ENCODE results near the gene TRIM37. TPM values are rescaled to one million over a fixed set of nuclear protein-coding genes. Genes with fewer than 3 reads are reported as not detected.
A peak's percentile ranks its signal among the peaks of the same experiment; 100 is the strongest.
"Not testable (repeated sequence)": the region's sequence is repeated elsewhere in the genome, so short reads cannot be mapped to it uniquely, and the experiment has no call there.

Gene TRIM37
- polyA plus RNA-seq, 1 experiment: 20.9 TPM

GRCh38 chr17:58969156-58969555 is 137.5 kb downstream of the TRIM37 start:
- TF ChIP-seq CTCF (IDR thresholded peaks at IDR 0.05; ENCODE audit: insufficient read depth, low read depth, low read length): no peak
- DNase-seq (ENCODE audit: low read depth): no peak
- no peaks in the 10 kb centered on the region for H3K27me3 ChIP-seq (ENCODE audit: control insufficient read depth, insufficient read depth, low read length)
- POLR2A ChIA-PET: no interaction called here
- no peaks in the 10 kb centered on the region for H3K36me3 ChIP-seq (ENCODE audit: control insufficient read depth, insufficient read depth, low read length)
- CTCF ChIA-PET: no interaction called here
- no peak overlapping the region for H3K4me3 ChIP-seq (ENCODE audit: low read depth, low read length)

- Histone ChIP-seq H3K4me3 (ENCODE audit: low read depth, low read length) (no peak overlapping the region), H3K27me3 (ENCODE audit: control insufficient read depth, insufficient read depth, low read length) (no peaks in the 10 kb centered on the region), H3K36me3 (ENCODE audit: control insufficient read depth, insufficient read depth, low read length) (no peaks in the 10 kb centered on the region)
- no peak for TF ChIP-seq CTCF (IDR thresholded peaks at IDR 0.05; ENCODE audit: insufficient read depth, low read depth, low read length)
- POLR2A ChIA-PET: no interaction called here
- no peak for DNase-seq (ENCODE audit: low read depth)
- CTCF ChIA-PET: no interaction called here
Observed at GRCh38 chr17:58968426-58969061, 138.1 kb downstream of the TRIM37 start.

GRCh38 chr17:58966208-58966607 is 140.5 kb downstream of the TRIM37 start:
- H3K27me3 ChIP-seq (ENCODE audit: control insufficient read depth, insufficient read depth, low read length): no peaks in the 10 kb centered on the region
- no peak for TF ChIP-seq CTCF (IDR thresholded peaks at IDR 0.05; ENCODE audit: insufficient read depth, low read depth, low read length)
- POLR2A ChIA-PET: no interaction called here
- CTCF ChIA-PET: no interaction called here
- no peak for DNase-seq (ENCODE audit: low read depth)
- H3K4me3 ChIP-seq (ENCODE audit: low read depth, low read length): no peak overlapping the region
- H3K36me3 ChIP-seq (ENCODE audit: control insufficient read depth, insufficient read depth, low read length): no peaks in the 10 kb centered on the region

- Histone ChIP-seq H3K27me3 (ENCODE audit: control insufficient read depth, insufficient read depth, low read length) (no peaks in the 10 kb centered on the region), H3K4me3 (ENCODE audit: low read depth, low read length) (no peak overlapping the region), H3K36me3 (ENCODE audit: control insufficient read depth, insufficient read depth, low read length) (no peaks in the 10 kb centered on the region)
- ChIA-PET CTCF (no interaction called here), POLR2A (no interaction called here)
- no peak for DNase-seq (ENCODE audit: low read depth)
- TF ChIP-seq CTCF (IDR thresholded peaks at IDR 0.05; ENCODE audit: insufficient read depth, low read depth, low read length): no peak
Observed at GRCh38 chr17:58965221-58965620, 141.5 kb downstream of the TRIM37 start.

GRCh38 chr17:58960068-58960467 is 146.6 kb downstream of the TRIM37 start:
- peak; percentile 19; the same call in 1 of the 2 replicates for TF ChIP-seq CTCF (IDR thresholded peaks at IDR 0.05; ENCODE audit: insufficient read depth, low read depth, low read length)
- H3K27me3 ChIP-seq (ENCODE audit: control insufficient read depth, insufficient read depth, low read length): no peaks in the 10 kb centered on the region
- DNase-seq (ENCODE audit: low read depth): peak; percentile 5
- H3K36me3 ChIP-seq (ENCODE audit: control insufficient read depth, insufficient read depth, low read length): no peaks in the 10 kb centered on the region
- no peak overlapping the region for H3K4me3 ChIP-seq (ENCODE audit: low read depth, low read length)
- ChIA-PET POLR2A (no interaction called here), CTCF (interaction anchor here (1.2 to 1.7 kb wide), 2 partner anchors 43 to 45 kb away, joined by 5 read pairs; no protein-coding TSS in a partner anchor)

- CTCF ChIA-PET; H3K4me3 ChIP-seq (ENCODE audit: low read depth, low read length); H3K36me3 ChIP-seq (ENCODE audit: control insufficient read depth, insufficient read depth, low read length); H3K27me3 ChIP-seq (ENCODE audit: control insufficient read depth, insufficient read depth, low read length); DNase-seq (ENCODE audit: low read depth); POLR2A ChIA-PET: not testable (repeated sequence)
Observed at GRCh38 chr17:58957725-58958073, 149.0 kb downstream of the TRIM37 start.
